Stimulated activated naive CD8-positive, alpha-beta T cell treated with anti-CD3 and anti-CD28 coated beads, Interleukin-15, Interleukin-2, amounts not matched to agents 100 ng/mL and 50 ng/mL, for 24 hours (primary cell): Measurements from ENCODE around the gene SLC6A3.

Source experiments
- H3K27ac Mint-ChIP-seq: one replicate; pipeline ENCODE4 v1.8.0; 2021; ENCODE audit warnings: mild to moderate bottlenecking, mixed read lengths
- H3K27me3 Mint-ChIP-seq: one replicate; pipeline ENCODE4 v1.8.0; 2021; ENCODE audit warnings: mixed read lengths
- H3K36me3 Mint-ChIP-seq: one replicate; pipeline ENCODE4 v1.8.0; 2021; ENCODE audit warnings: low read depth, mixed read lengths
- H3K4me1 Mint-ChIP-seq: one replicate; pipeline ENCODE4 v1.8.0; 2021; ENCODE audit warnings: low read depth, mixed read lengths
- H3K4me3 Mint-ChIP-seq: one replicate; pipeline ENCODE4 v1.8.0; 2021; ENCODE audit warnings: mild to moderate bottlenecking, mixed read lengths
- H3K9me3 Mint-ChIP-seq: one replicate; pipeline ENCODE4 v1.8.0; 2021; ENCODE audit warnings: mixed read lengths

SLC6A3 gene

GRCh38 chr5:1442222-1443145 lies 2.8 kb downstream of the SLC6A3 start:
- no peak overlapping the region for H3K4me3 Mint-ChIP-seq
- H3K27me3 Mint-ChIP-seq: peaks cover 52% of the 10 kb centered on the region
- H3K4me1 Mint-ChIP-seq: peaks cover 14% of the 10 kb centered on the region
- peaks cover 8% of the 10 kb centered on the region for H3K9me3 Mint-ChIP-seq
- H3K36me3 Mint-ChIP-seq: peaks cover 3% of the 10 kb centered on the region
- no peak overlapping the region for H3K27ac Mint-ChIP-seq

GRCh38 chr5:1441166-1441865 lies 3.9 kb downstream of the SLC6A3 start:
- Mint-ChIP-seq H3K4me3 (no peak overlapping the region), H3K27me3 (peaks cover 47% of the 10 kb centered on the region), H3K27ac (no peak overlapping the region), H3K36me3 (peaks cover 3% of the 10 kb centered on the region), H3K4me1 (peaks cover 6% of the 10 kb centered on the region), H3K9me3 (peaks cover 8% of the 10 kb centered on the region)

GRCh38 chr5:1440098-1440493 lies 5.1 kb downstream of the SLC6A3 start:
- Mint-ChIP-seq H3K4me3 (no peak overlapping the region), H3K4me1 (peaks cover 6% of the 10 kb centered on the region), H3K27me3 (peaks cover 47% of the 10 kb centered on the region), H3K9me3 (peaks cover 8% of the 10 kb centered on the region), H3K27ac (no peak overlapping the region), H3K36me3 (peaks cover 3% of the 10 kb centered on the region)

GRCh38 chr5:1439388-1440097 lies 5.7 kb downstream of the SLC6A3 start:
- H3K4me3 Mint-ChIP-seq: no peak overlapping the region
- H3K27me3 Mint-ChIP-seq: peaks cover 44% of the 10 kb centered on the region
- H3K36me3 Mint-ChIP-seq: peaks cover 3% of the 10 kb centered on the region
- no peak overlapping the region for H3K27ac Mint-ChIP-seq
- H3K9me3 Mint-ChIP-seq: peaks cover 8% of the 10 kb centered on the region
- H3K4me1 Mint-ChIP-seq: peaks cover 6% of the 10 kb centered on the region

GRCh38 chr5:1438871-1439270 lies 6.4 kb downstream of the SLC6A3 start:
- Mint-ChIP-seq H3K4me3 (no peak overlapping the region), H3K36me3 (peaks cover 3% of the 10 kb centered on the region), H3K4me1 (peaks cover under 1% of the 10 kb centered on the region), H3K9me3 (peaks cover 8% of the 10 kb centered on the region), H3K27ac (no peak overlapping the region), H3K27me3 (peaks cover 38% of the 10 kb centered on the region)

- H3K27ac Mint-ChIP-seq: no peak overlapping the region
- no peak overlapping the region for H3K4me3 Mint-ChIP-seq
- no peaks in the 10 kb centered on the region for H3K4me1 Mint-ChIP-seq
- H3K27me3 Mint-ChIP-seq: peaks cover 29% of the 10 kb centered on the region
- peaks cover 3% of the 10 kb centered on the region for H3K36me3 Mint-ChIP-seq
- peaks cover 8% of the 10 kb centered on the region for H3K9me3 Mint-ChIP-seq
Observed at GRCh38 chr5:1437876-1438559, 7.2 kb downstream of the SLC6A3 start.

- no peak overlapping the region for H3K4me3 Mint-ChIP-seq
- no peaks in the 10 kb centered on the region for H3K4me1 Mint-ChIP-seq
- H3K36me3 Mint-ChIP-seq: peaks cover 3% of the 10 kb centered on the region
- no peak overlapping the region for H3K27ac Mint-ChIP-seq
- H3K9me3 Mint-ChIP-seq: peaks cover 8% of the 10 kb centered on the region
- H3K27me3 Mint-ChIP-seq: peaks cover 22% of the 10 kb centered on the region
Observed at GRCh38 chr5:1437226-1437829, 7.9 kb downstream of the SLC6A3 start.

- Mint-ChIP-seq H3K27me3 (peaks cover 21% of the 10 kb centered on the region), H3K9me3 (peaks cover 8% of the 10 kb centered on the region), H3K4me1 (no peaks in the 10 kb centered on the region), H3K36me3 (peaks cover 3% of the 10 kb centered on the region), H3K27ac (no peak overlapping the region), H3K4me3 (no peak overlapping the region)
Observed at GRCh38 chr5:1436681-1437080, 8.6 kb downstream of the SLC6A3 start.

- Mint-ChIP-seq H3K4me1 (no peaks in the 10 kb centered on the region), H3K9me3 (peaks cover 8% of the 10 kb centered on the region), H3K27me3 (peaks cover 20% of the 10 kb centered on the region), H3K4me3 (no peak overlapping the region), H3K27ac (no peak overlapping the region), H3K36me3 (peaks cover 3% of the 10 kb centered on the region)
Observed at GRCh38 chr5:1436036-1436435, 9.2 kb downstream of the SLC6A3 start.

- Mint-ChIP-seq H3K4me3 (no peak overlapping the region), H3K36me3 (no peaks in the 10 kb centered on the region), H3K27me3 (peaks cover 14% of the 10 kb centered on the region), H3K27ac (no peak overlapping the region), H3K4me1 (no peaks in the 10 kb centered on the region), H3K9me3 (peaks cover 5% of the 10 kb centered on the region)
Observed at GRCh38 chr5:1435369-1435768, 9.9 kb downstream of the SLC6A3 start.

- no peak overlapping the region for H3K27ac Mint-ChIP-seq
- no peaks in the 10 kb centered on the region for H3K4me1 Mint-ChIP-seq
- peaks cover 3% of the 10 kb centered on the region for H3K27me3 Mint-ChIP-seq
- no peak overlapping the region for H3K4me3 Mint-ChIP-seq
- peaks cover 15% of the 10 kb centered on the region for H3K9me3 Mint-ChIP-seq
- H3K36me3 Mint-ChIP-seq: no peaks in the 10 kb centered on the region
Observed at GRCh38 chr5:1432296-1432695, 12.9 kb downstream of the SLC6A3 start.

- Mint-ChIP-seq H3K4me3 (no peak overlapping the region), H3K36me3 (no peaks in the 10 kb centered on the region), H3K27ac (no peak overlapping the region), H3K4me1 (no peaks in the 10 kb centered on the region), H3K27me3 (no peaks in the 10 kb centered on the region), H3K9me3 (peaks cover 15% of the 10 kb centered on the region)
Observed at GRCh38 chr5:1431896-1432295, 13.3 kb downstream of the SLC6A3 start.

GRCh38 chr5:1431021-1431811 lies 14.0 kb downstream of the SLC6A3 start:
- peaks cover 21% of the 10 kb centered on the region for H3K9me3 Mint-ChIP-seq
- no peak overlapping the region for H3K27ac Mint-ChIP-seq
- H3K27me3 Mint-ChIP-seq: no peaks in the 10 kb centered on the region
- H3K36me3 Mint-ChIP-seq: no peaks in the 10 kb centered on the region
- H3K4me3 Mint-ChIP-seq: no peak overlapping the region
- no peaks in the 10 kb centered on the region for H3K4me1 Mint-ChIP-seq
